Urinary bladder (tissue), 4 donors: Measurements from ENCODE around the gene URM1. TPM values are rescaled to one million over a fixed set of nuclear protein-coding genes. Genes with fewer than 3 reads are reported as not detected.
A peak's percentile ranks its signal among the peaks of the same experiment; 100 is the strongest.
"Not testable (repeated sequence)": the region's sequence is repeated elsewhere in the genome, so short reads cannot be mapped to it uniquely, and the experiment has no call there.

Experiments used
- DNase-seq: peaks from one replicate; pipeline ENCODE4 v3.0.0-alpha.2; 2015; ENCODE audit errors: extremely low spot score
- H3K27ac ChIP-seq: one replicate; pipeline ENCODE4 v1.5.1; 2013; ENCODE audit warnings: low read depth, mild to moderate bottlenecking, moderate library complexity
- H3K36me3 ChIP-seq: one replicate; pipeline ENCODE4 v1.6.1; 2013; ENCODE audit warnings: mild to moderate bottlenecking, moderate library complexity; ENCODE audit not compliant: insufficient read depth
- H3K4me1 ChIP-seq: one replicate; pipeline ENCODE4 v1.6.1; 2013; ENCODE audit warnings: mild to moderate bottlenecking, moderate library complexity; ENCODE audit not compliant: insufficient read depth
- H3K4me3 ChIP-seq: one replicate; pipeline ENCODE4 v1.5.1; 2013; ENCODE audit warnings: low read depth, low read length
- WGBS: extraction: QIAGEN DNeasy Blood & Tissue Kit; methylation state at CpG from one replicate; pipeline ENCODE4 v1.1.7; 2013; 5-methylcytosine and 5-hydroxymethylcytosine counted together
- polyA plus RNA-seq: library from polyadenylated mRNA; stranded (reverse); fragments of 200-250 nt; gene quantifications from one replicate; pipeline ENCODE4 v1.2.3, GENCODE V29; 2013
- total RNA-seq: library from RNA; depleted of rRNA; stranded (reverse); fragments of >200 nt; gene quantifications from one replicate; pipeline ENCODE4 v1.2.3, GENCODE V29; 2014
- donor health status: healthy with polysubstance abuse.
- donor health status: healthy.

URM1 gene
- total RNA-seq, result 21.1 TPM
- 71.1 TPM for polyA plus RNA-seq

DNA sequence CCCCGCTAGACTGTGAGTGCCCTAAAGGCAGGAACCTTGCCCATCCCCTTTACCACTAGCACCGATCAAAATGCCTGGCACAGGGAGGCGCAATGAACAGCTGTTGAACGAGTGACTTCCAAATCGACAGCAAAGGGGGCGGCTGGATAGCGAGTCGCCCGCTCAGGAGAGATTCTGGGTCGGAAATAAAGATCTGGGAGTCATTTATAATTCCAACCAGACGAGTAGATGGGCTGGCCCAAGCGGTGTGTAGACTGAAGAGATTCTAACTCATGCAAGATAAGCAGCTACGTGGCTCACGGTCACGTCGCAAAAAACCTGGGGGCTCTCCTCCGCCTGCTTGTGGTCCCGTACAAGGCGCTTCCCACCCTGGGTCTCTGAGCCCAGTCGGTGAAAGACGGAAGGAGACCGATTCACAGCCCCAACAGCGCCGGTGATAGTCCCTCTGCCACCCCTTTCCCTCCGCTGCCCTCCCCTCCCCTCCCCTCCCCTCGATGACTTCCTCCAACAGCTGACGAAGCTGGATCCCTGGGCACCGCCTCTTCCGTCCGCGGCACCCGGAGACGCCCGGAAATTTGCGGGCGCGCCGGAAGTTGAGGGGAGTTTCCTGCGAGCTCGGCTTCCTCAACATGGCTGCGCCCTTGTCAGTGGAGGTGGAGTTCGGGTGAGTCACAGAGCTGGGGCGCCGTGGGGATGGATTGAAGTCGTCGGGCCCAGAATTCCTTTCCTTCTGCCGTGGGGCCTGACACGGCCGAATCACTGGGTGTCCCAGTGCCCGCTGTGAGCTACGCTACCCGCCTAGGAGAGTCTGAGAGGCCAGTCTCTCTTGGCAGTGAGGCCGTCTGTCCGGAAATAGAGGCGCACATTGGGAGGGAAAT lies at the start of gene URM1:
Gene URM1 (plus strand): TSS at position 623 of the 878 bp plus-strand sequence. CDS start 7 bp downstream, at position 630.
- Histone ChIP-seq H3K36me3 (no peaks in the 10 kb centered on the region), H3K4me1 (no peaks in the 10 kb centered on the region), H3K27ac (peak within 1 kb of the TSS; percentile 96), H3K4me3 (peak within 1 kb of the TSS; percentile 82)
- DNase-seq, result peak; percentile 94
- under 1% methylated on average over 55 of the region's 55 CpGs for WGBS

DNA sequence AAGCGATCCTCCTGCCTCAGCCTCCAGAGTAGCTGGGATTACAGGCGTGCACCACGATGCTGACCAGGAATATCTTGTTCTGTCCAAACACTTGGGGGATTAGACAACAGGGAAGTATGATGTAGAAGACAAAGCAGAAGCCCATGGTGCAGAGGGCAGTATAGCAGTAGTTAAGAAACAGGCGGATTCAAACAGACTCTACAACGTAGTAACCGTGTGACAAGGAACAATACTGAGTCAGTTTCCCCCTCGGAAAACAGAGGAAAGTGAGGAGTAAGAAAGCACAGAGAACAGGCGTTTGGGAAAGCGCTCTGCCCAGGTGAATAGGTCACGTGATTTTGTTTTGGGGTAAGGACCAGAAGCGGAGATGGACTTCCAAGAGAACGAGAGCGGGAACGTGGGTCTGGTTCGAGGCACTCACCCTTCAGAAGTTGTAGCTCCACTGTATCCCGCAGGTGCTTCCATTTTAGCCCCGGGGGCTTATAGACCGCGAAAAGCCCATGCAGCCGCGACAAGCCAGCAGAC lies 49.2 kb upstream of the URM1 start:
- 1% methylated on average over 21 of the region's 21 CpGs for WGBS
- Histone ChIP-seq H3K4me1 (peaks cover 1% of the 10 kb centered on the region), H3K4me3 (peak overlapping the region; percentile 80), H3K27ac (no peak overlapping the region), H3K36me3 (no peaks in the 10 kb centered on the region)
- no peak for DNase-seq

DNA sequence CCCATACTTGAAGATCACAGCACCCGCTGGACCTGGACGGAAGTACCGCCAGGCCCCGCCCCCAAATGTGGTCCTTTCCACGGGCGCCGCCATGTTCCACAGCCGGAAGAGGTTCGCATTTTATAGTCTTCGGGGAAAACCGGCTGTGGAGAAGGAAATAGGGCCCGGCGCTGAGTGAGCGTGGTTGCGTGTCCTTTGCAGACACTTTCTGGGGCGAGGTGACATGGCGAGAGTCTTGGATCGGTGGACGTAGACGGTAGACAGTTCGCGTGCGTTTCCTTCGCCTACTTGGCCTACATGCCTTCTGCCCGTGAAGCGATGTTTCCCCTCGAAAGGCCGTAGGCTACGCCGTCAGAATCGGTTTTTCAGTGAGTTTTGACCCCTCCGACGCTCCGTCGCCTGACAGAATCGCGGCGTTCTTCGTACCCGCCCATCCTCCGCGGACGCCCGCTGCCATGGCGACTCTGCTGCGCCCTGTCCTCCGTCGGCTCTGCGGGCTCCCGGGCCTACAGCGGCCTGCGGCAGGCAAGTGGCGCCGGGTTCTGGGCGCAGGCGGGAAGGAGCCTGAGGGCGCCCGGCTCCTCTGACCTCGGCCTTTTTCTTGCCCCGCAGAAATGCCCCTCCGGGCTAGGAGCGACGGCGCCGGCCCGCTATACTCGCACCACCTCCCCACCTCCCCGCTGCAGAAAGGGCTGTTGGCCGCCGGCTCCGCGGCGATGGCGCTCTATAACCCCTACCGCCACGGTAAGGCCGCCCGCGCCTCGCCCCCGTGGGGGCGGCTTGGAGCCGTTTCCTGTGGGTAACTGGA lies 48.6 kb upstream of the URM1 start, which contains the start of the genes COQ4 and TRUB2:
Gene COQ4 (plus strand): TSS at position 436 of the 808 bp plus-strand sequence. CDS start 20 bp downstream, at position 456.
Gene TRUB2 (minus strand): TSS at position 44 of the 808 bp plus-strand sequence. CDS start 39 bp downstream, at position 5.
- no peaks in the 10 kb centered on the region for H3K36me3 ChIP-seq
- DNase-seq, result peak; percentile 91
- H3K4me3 ChIP-seq, result peak within 1 kb of the TSS; percentile 80
- peak within 1 kb of the TSS; percentile 63 for H3K27ac ChIP-seq
- WGBS, result under 1% methylated on average over 83 of the region's 83 CpGs
- H3K4me1 ChIP-seq, result peaks cover 1% of the 10 kb centered on the region

DNA sequence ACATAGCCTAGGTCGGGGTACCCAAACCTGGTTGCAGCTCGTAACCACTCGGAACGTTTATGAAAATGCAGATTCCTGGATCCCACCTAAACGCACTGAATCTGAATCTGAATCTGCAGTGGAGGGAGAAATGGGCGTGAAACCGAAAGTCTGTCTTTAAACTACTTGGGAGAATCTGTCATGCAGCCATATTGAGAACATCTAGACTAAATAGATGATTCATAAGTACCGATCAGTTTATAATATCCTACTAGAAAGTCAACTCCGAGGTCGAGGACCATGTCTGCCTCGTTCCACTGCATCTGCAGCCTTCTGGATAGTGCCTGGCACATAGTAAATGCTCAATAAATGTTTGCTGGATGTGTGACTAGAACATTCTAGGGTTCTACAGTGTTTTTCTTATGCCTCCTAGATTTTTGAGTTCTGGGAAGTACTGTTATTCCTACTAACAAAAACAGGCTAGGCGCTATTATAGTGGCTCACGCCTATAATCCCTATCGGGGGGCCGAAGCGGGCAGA lies 47.9 kb upstream of the URM1 start:
- H3K4me1 ChIP-seq, result peaks cover 1% of the 10 kb centered on the region
- peak overlapping the region; percentile 63 for H3K27ac ChIP-seq
- H3K36me3 ChIP-seq, result no peaks in the 10 kb centered on the region
- no peak for DNase-seq
- H3K4me3 ChIP-seq, result peak overlapping the region; percentile 80
- WGBS, result 22% methylated on average over 16 of the region's 16 CpGs

DNA sequence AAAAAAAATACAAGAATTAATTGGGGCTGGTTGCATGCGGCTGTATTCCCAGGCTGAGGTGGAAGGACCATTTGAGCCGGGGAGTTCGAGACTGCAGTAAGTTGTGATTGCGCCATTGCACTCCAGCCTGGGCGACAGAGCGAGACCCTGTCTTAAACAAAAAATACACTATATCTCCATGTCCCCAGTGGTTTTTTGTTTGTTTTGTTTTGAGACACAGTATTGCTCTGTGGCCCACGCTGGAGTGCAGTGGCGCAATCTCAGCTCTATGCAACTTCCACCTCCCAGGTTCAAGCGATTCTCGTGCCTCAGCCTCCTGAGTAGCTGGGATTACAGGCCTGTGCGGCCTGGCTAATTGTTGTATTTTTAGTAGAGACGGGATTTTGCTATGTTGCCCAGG lies 47.4 kb upstream of the URM1 start:
- Histone ChIP-seq H3K27ac (no peak overlapping the region), H3K4me3 (peak overlapping the region; percentile 80), H3K36me3 (no peaks in the 10 kb centered on the region), H3K4me1 (peaks cover 1% of the 10 kb centered on the region)
- WGBS, result 89% methylated on average over 12 of the region's 12 CpGs
- DNase-seq, result no peak

DNA sequence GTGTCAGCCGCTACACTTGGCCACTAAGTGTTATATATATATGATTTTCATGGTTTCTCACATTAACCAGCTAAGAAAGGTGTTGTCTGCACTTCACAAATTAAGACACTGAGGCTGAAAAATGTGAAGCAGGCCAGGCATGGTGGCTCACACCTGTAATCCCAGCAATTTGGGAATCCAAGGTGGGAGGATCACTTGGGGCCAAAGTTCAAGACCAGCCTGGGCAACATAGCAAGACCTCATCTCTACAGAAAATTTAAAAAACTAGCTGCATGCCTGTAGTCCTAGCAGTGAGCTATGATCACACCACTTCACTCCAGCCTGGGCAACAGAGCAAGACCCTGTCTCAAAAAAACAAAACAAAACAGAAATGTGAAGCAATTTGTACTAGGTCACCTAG lies 46.8 kb upstream of the URM1 start:
- WGBS, result 95% methylated on average over 1 of the region's 1 CpG

DNA sequence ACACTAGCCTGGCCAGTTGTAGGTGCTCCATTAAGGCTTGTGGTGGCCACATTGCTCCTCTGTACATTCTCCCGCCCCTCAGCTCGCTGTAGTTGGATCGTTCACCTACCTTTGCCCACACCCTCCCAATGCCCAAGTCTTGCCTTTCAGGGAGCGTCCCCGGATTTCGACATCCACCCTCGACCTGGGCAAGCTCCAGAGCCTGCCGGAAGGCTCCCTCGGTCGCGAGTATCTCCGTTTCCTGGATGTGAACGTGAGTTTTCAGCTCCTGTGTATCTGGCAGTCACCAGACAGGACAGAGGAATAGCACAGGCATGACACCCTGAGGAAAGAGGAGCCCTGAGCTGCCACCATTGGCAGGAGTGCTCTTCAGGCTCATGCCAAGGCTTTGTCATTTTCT lies 45.5 kb upstream of the URM1 start:
- 88% methylated on average over 13 of the region's 13 CpGs for WGBS
- no peak overlapping the region for H3K4me3 ChIP-seq
- H3K4me1 ChIP-seq, result peaks cover 1% of the 10 kb centered on the region
- no peak overlapping the region for H3K27ac ChIP-seq
- DNase-seq, result no peak
- H3K36me3 ChIP-seq, result no peaks in the 10 kb centered on the region

More for the DNA sequence above, 46.8 kb upstream of the URM1 start:
- Histone ChIP-seq H3K27ac (no peak overlapping the region), H3K4me1 (peaks cover 1% of the 10 kb centered on the region), H3K36me3 (no peaks in the 10 kb centered on the region), H3K4me3 (no peak overlapping the region)
- no peak for DNase-seq

DNA sequence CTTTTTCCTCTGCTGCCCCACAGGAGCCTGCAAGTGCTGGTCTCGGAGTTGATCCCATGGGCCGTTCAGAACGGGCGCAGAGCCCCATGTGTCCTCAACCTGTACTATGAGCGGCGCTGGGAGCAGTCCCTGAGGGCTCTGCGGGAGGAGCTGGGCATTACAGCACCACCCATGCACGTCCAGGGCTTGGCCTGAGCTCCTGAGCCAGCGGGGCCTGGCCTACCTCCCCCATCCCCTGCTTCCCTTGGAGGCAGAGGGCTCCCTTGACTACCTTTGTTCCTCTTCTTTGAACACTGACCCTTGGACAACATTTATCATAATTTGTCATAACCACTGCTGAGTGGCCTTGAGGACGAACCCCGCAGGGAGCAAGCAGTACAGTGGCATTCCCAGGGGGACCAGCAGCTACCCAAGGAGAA lies 37.7 kb upstream of the URM1 start:
- no peak for DNase-seq
- H3K36me3 ChIP-seq, result no peaks in the 10 kb centered on the region
- WGBS, result 88% methylated on average over 11 of the region's 11 CpGs
- H3K4me3 ChIP-seq, result no peak overlapping the region
- no peaks in the 10 kb centered on the region for H3K4me1 ChIP-seq
- H3K27ac ChIP-seq, result no peak overlapping the region

DNA sequence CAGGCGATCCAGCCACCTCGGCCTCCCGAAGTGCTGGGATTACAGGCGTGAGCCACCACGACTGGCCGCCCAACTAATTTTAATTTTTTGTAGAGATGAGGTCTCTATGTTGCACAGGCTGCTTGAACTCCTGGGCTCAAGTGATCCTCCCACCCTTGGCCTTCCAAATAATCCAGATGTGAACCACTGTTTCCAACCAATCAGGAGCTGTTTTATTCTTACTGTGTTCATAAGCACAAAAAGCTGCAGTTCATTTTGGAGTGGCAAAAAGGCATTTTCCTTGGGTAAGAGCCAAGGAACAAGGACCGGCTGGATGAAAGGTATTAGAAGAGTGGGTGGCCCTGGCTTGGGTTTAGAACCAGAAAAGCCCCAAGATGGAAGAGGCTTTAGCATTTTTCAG lies 36.0 kb upstream of the URM1 start:
- 80% methylated on average over 7 of the region's 7 CpGs for WGBS

DNA sequence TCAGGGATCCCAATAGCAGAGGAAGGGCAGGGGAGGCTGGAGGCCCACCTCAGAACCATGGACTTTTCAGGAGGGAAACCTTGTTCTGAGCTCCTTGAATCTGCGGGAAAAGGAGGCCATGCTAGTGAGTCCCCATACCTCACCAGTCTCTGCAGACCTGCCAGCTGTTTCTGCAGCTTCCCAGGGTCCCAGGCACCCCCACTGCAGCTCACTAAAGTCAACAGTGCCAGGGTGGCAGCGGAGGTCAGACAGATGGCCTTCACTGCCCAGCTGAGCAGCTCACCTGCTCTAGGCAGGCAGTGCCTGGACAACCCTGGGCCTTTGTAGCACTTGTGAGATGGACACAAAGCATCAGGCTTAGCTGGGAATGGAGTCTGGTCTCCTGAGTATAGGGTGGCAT lies 35.3 kb upstream of the URM1 start:
- WGBS, result 94% methylated on average over 2 of the region's 2 CpGs
- Histone ChIP-seq H3K36me3 (no peaks in the 10 kb centered on the region), H3K4me3 (no peak overlapping the region), H3K4me1 (no peaks in the 10 kb centered on the region), H3K27ac (no peak overlapping the region)
- no peak for DNase-seq

More for the DNA sequence above, 36.0 kb upstream of the URM1 start:
- Histone ChIP-seq H3K36me3 (no peaks in the 10 kb centered on the region), H3K27ac (no peak overlapping the region), H3K4me1 (no peaks in the 10 kb centered on the region), H3K4me3 (no peak overlapping the region)
- DNase-seq, result no peak

DNA sequence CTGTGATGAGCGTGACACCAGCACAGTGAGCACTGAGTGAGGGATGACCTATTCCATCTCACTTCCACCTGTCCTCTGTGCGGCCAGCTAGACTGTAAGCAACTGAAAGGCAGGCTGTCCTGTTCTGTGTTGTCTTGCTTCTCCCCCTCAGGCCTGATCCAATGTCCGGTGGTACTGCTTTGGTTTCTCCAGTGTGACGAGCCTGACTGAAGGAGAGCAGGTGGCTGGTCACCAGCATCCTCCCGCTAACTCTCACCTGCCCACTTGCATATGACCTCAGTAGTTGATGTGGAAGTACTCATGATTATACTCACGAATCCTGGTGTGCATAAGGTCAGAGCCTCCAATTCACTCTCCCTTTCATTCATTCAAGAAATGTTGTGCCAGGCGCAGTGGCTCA lies 33.2 kb upstream of the URM1 start:
- H3K4me3 ChIP-seq, result no peak overlapping the region
- no peak for DNase-seq
- WGBS, result 93% methylated on average over 7 of the region's 7 CpGs
- H3K36me3 ChIP-seq, result no peaks in the 10 kb centered on the region
- H3K4me1 ChIP-seq, result no peaks in the 10 kb centered on the region
- H3K27ac ChIP-seq, result no peak overlapping the region

DNA sequence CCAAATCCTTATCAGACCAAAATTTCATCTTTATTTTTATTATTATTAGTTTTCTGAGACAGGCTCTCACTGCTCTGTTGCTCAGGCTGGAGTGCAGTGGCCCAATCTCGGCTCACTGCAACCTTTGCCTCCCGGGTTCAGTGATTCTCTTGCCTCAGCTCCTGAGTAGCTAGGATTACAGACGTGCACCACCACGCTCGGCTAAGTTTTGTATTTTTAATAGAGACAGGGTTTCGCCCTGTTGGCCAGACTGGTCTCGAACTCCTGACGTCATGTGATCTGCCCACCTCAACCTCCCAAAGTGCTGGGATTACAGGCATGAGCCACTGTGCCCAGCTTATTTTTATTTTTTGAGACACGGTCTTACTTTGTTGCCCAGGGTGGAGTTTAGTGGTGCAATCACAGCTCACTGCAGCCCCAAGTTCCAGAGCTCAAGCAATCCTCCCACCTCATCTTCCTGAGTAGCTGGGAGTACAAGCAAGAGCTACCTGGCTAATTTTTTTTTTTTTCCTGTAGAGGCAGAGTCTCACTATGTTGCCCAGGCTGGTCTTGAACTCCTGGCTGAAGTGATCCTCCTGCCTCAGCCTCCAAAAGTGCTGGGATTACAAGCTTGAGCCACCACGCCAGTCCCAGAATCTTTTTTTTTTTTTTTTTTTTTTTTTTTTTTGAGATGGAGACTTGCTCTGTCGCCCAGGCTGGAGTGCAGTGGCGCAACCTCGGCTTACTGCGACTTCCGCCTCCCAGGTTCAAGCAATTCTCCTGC lies 32.1 kb upstream of the URM1 start:
- H3K4me1 ChIP-seq, H3K4me3 ChIP-seq, H3K36me3 ChIP-seq, H3K27ac ChIP-seq, DNase-seq: not testable (repeated sequence)
- 91% methylated on average over 15 of the region's 15 CpGs for WGBS
